Adrenal gland (tissue), 12 donors: ENCODE results near the gene PARVB. TPM values are rescaled to one million over a fixed set of nuclear protein-coding genes. Genes with fewer than 3 reads are reported as not detected.
A peak's percentile ranks its signal among the peaks of the same experiment; 100 is the strongest.
"Not testable (repeated sequence)": the region's sequence is repeated elsewhere in the genome, so short reads cannot be mapped to it uniquely, and the experiment has no call there.

Experiments
- DNase-seq, 7 donors: peaks; one replicate each; pipeline ENCODE4 v3.0.0-alpha.2; 2019 to 2020
- H3K27ac ChIP-seq, 5 donors: fragments of 200-600 bp; sonication (generic) in 4 of 5; 1 replicate in 3 of 5; 2 replicates in 2 of 5; pipeline versions ENCODE4 v1.5.1 to v1.8.0; 2016 to 2020; ENCODE audit warnings: mild to moderate bottlenecking in 1 of 5
- H3K27me3 ChIP-seq: fragments of 200-600 bp; 2 replicates; pipeline ENCODE4 v1.8.0; 2021
- H3K36me3 ChIP-seq, 2 donors: fragments of 200-600 bp; replicated peaks in 1 of 2; 1 replicate in 1 of 2; 2 replicates in 1 of 2; pipeline versions ENCODE4 v1.5.1 to v1.8.0; 2018 to 2022
- H3K4me1 ChIP-seq, 2 donors: fragments of 200-600 bp; replicated peaks in 1 of 2; 1 replicate in 1 of 2; 2 replicates in 1 of 2; pipeline versions ENCODE4 v1.5.1 to v1.8.0; 2018 to 2021
- H3K4me3 ChIP-seq, 4 donors: fragments of 200-600 bp; sonication (generic) in 3 of 4; one replicate each; pipeline ENCODE4 v1.5.1; 2016 to 2018
- H3K9me3 ChIP-seq, 3 donors: fragments of 200-600 bp; sonication (generic) in 1 of 3; replicated peaks in 1 of 3; 1 replicate in 2 of 3; 2 replicates in 1 of 3; pipeline versions ENCODE4 v1.5.1 to v1.8.0; 2016 to 2021
- CTCF ChIP-seq, 6 experiments: fragments of 450-650 bp in 4 of 6; fragments of 200-600 bp in 2 of 6; sonication (generic) in 1 of 6; IDR thresholded peaks; 1 replicate in 5 of 6; 2 replicates in 1 of 6; pipeline versions ENCODE4 v1.5.1 to v1.8.0; 2016 to 2021; ENCODE audit warnings: antibody characterized with exemption in 6 of 6, mild to moderate bottlenecking in 2 of 6, moderate library complexity in 1 of 6
- POLR2A ChIP-seq, 2 donors: fragments of 450-650 bp; IDR thresholded peaks; one replicate each; pipeline ENCODE4 v1.6.1; 2017; ENCODE audit warnings: antibody characterized with exemption in 2 of 2, mild to moderate bottlenecking in 2 of 2, moderate library complexity in 1 of 2
- WGBS, 4 donors: extraction: QIAGEN DNeasy Blood & Tissue Kit in 2 of 4; methylation state at CpG; one replicate each; pipeline versions ENCODE4 v1.1.5 to v1.1.7; 2013 to 2017; 5-methylcytosine and 5-hydroxymethylcytosine counted together
- intact Hi-C, 2 donors: fragments of 100-400 bp; cut with DNase I; formaldehyde crosslinking; loops; one replicate each; pipeline versions ENCODE4 v1.14.1 to v1.15.0; 2022 to 2023
- polyA plus RNA-seq, 3 donors: library from polyadenylated mRNA; stranded (reverse); fragments of 200-250 nt in 2 of 3; fragments of 350-450 nt in 1 of 3; fragmentation: Illumina TruSeq in 1 of 3; extraction: RNeasy Lipid Tissue Mini Kit (QIAGEN cat#74804) in 1 of 3; gene quantifications; one replicate each; pipeline ENCODE4 v1.2.3, GENCODE V29; 2013 to 2014
- total RNA-seq, 9 donors: library from RNA; depleted of rRNA in 4 of 9; stranded (reverse); fragments of >200 nt in 4 of 9; fragments of 120-200 nt in 1 of 9; fragmentation: NEBNext Ultra II Directional in 1 of 9; extraction: Animal tissue kit (Norgen Biotek cat#: 25700) in 1 of 9; gene quantifications; one replicate each; pipeline versions ENCODE4 v1.1.0 to v1.2.4, GENCODE V29; 2013 to 2023
- donor health status: healthy with polysubstance abuse.
- donor health status: Bipolar disorder and iron deficiency.
- donor health status: DM: yes; HTN: yes; CAD: no.
- donor health status: DM: no; HTN: no; CAD: no.
- donor health status: DM: no; HTN: no; CAD: no.
- donor health status: DM: yes; HTN: yes; CAD: no.

PARVB gene
- total and polyA plus RNA-seq, 12 donors, result 16.9 to 77.6 (median 45.9) TPM

- Histone ChIP-seq H3K4me3 (no peak overlapping the region), H3K27ac (no peak overlapping the region), H3K4me1 (no peaks in the 10 kb centered on the region), H3K36me3 (no peaks in the 10 kb centered on the region), H3K9me3 (no peaks in the 10 kb centered on the region), H3K27me3 (no peaks in the 10 kb centered on the region)
- 92 to 95% (median 94%) methylated on average over 16 of the region's 16 CpGs for WGBS, 4 donors
- no peak for DNase-seq
- TF ChIP-seq CTCF (IDR thresholded peaks at IDR 0.05) (no peak), POLR2A (IDR thresholded peaks at IDR 0.05) (no peak)
- intact Hi-C loops, result no loop called here
Observed at GRCh38 chr22:44055805-44056204, 31.7 kb downstream of the PARVB start.

GRCh38 chr22:44056649-44057048, 32.5 kb downstream of the PARVB start:
- DNase-seq, H3K4me3 ChIP-seq, H3K27me3 ChIP-seq, H3K4me1 ChIP-seq, H3K9me3 ChIP-seq, H3K27ac ChIP-seq, intact Hi-C loops, H3K36me3 ChIP-seq: not testable (repeated sequence)
- 10 to 66% (median 56%) methylated on average over 1 to 4 of the region's 4 CpGs for WGBS, 4 donors

- peak in 2 of 7 donors; percentile 25 to 47 for DNase-seq
- 65 to 75% (median 74%) methylated on average over 9 to 11 of the region's 11 CpGs for WGBS, 4 donors
- no peaks in the 10 kb centered on the region for H3K9me3 ChIP-seq
- no peaks in the 10 kb centered on the region for H3K4me1 ChIP-seq
- H3K36me3 ChIP-seq, result no peaks in the 10 kb centered on the region
- TF ChIP-seq CTCF (IDR thresholded peaks at IDR 0.05), result no peak
- TF ChIP-seq POLR2A (IDR thresholded peaks at IDR 0.05), result no peak
- H3K4me3 ChIP-seq, result no peak overlapping the region
- H3K27ac ChIP-seq, result no peak overlapping the region
- H3K27me3 ChIP-seq, result no peaks in the 10 kb centered on the region
- intact Hi-C loops, result no loop called here
Observed at GRCh38 chr22:44057401-44057987, 33.4 kb downstream of the PARVB start.

GRCh38 chr22:44063462-44064371, 39.6 kb downstream of the PARVB start:
- H3K27me3 ChIP-seq, result no peaks in the 10 kb centered on the region
- no peaks in the 10 kb centered on the region for H3K9me3 ChIP-seq
- H3K36me3 ChIP-seq, result no peaks in the 10 kb centered on the region
- 90 to 93% (median 92%) methylated on average over 27 to 35 of the region's 35 CpGs for WGBS, 4 donors
- TF ChIP-seq POLR2A (IDR thresholded peaks at IDR 0.05), result no peak
- no peak for TF ChIP-seq CTCF (IDR thresholded peaks at IDR 0.05)
- DNase-seq, result no peak
- intact Hi-C loops, result no loop called here
- H3K4me1 ChIP-seq, result no peaks in the 10 kb centered on the region
- no peak overlapping the region for H3K4me3 ChIP-seq
- no peak overlapping the region for H3K27ac ChIP-seq
